GM18499 (cell line): ENCODE results near the gene SYPL1.
"Not testable (repeated sequence)": the region's sequence is repeated elsewhere in the genome, so short reads cannot be mapped to it uniquely, and the experiment has no call there.

Experiments
- ATAC-seq: cut with Tn5 transposase; IDR thresholded peaks from one replicate; pipeline ENCODE4 v1.9.1; 2021; ENCODE audit warnings: moderate number of reproducible peaks; ENCODE audit not compliant: insufficient read depth, unreplicated experiment

The SYPL1 gene

DNA sequence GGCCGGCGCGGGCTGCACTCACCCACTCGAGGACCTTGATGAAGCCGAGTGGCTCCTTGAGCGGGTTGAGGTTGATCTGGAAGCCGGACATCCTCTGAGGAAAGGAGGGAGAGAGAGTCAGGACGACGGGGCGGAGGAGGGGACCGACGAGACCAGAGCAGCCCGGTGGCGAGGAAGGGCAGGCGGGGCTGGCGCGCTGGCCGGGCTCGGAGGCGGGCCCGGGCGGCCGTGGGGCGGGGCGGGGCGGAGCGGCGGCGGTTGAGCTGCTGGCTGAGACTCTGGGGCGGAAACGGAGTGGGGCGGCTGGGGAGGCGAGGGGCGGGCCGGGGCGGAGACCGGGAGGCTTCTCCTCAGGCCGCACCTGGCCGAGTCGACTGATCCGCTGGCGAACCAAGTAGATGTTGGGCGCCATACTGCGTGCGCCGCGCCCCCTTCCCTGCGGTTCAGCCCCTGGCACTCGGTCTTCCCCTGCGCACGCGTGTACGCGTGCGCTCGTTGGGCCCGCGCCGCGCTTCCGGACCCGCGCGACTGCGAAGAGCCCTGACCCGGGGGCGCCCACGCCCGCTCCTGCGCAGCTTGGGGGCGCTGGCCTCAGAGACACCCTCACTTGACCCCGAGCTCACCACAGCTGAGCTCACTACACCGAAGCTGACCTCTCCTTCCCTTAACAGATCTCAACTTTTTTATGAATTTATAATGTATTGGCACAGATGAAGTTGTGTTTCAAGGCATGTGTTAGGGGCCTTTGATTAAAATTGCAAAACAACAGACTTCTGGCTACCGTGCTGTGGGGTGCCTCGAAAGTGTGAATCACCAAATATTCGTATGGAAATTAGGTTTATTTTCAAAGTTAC lies at the start of gene SYPL1:
SYPL1 (minus strand) TSS at position 195 of the 854 bp plus-strand sequence; CDS start at position 91, 104 bp downstream.
- peak; percentile 58 for ATAC-seq

DNA sequence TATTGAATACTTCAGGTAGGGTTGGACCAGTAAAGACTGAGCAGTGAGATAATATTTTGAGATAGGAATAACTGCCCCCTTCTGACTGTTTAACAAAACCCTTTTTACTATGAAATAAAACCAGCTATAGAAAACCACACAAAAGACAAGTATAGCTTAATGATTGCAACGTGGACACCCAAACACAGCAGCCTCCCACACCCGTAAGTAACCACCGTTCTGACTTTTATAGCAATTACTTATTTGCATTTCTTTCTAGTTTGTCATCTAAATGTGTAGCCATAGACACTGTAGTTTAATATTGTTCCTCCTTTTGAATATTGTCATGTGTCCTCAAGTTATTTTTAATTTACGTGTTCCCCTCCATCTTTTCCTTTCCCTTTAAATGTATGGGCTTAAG lies 42.9 kb upstream of the SYPL1 start:
- ATAC-seq, result no peak

DNA sequence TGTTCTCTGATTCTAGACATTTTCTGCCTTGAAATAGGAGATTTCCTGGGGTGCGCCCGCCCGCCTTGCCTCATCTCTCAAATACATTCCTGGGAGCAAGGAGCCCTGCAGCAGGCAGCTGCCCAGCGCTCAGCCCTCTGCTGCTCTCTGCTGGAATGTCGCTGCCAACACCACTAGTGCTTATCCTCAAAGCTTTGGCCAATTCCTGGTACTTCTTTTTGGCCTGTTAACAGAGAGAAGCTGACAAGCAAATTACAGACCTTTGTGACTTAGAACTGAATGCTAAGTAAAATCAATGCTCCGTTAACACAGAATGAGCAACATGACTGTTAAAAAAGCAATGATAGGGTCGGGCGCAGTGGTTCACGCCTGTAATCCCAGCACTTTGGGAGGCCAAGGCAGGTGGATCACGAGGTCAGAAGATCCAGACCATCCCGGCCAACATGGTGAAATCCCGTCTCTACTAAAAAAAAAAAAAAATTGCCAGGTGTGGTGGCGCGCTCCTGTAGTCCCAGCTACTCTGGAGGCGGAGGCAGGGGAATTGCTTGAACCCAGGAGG lies 41.9 kb upstream of the SYPL1 start:
- no peak for ATAC-seq

GRCh38 chr7:106152313-106152665 lies 40.2 kb upstream of the SYPL1 start:
- ATAC-seq, result no peak

DNA sequence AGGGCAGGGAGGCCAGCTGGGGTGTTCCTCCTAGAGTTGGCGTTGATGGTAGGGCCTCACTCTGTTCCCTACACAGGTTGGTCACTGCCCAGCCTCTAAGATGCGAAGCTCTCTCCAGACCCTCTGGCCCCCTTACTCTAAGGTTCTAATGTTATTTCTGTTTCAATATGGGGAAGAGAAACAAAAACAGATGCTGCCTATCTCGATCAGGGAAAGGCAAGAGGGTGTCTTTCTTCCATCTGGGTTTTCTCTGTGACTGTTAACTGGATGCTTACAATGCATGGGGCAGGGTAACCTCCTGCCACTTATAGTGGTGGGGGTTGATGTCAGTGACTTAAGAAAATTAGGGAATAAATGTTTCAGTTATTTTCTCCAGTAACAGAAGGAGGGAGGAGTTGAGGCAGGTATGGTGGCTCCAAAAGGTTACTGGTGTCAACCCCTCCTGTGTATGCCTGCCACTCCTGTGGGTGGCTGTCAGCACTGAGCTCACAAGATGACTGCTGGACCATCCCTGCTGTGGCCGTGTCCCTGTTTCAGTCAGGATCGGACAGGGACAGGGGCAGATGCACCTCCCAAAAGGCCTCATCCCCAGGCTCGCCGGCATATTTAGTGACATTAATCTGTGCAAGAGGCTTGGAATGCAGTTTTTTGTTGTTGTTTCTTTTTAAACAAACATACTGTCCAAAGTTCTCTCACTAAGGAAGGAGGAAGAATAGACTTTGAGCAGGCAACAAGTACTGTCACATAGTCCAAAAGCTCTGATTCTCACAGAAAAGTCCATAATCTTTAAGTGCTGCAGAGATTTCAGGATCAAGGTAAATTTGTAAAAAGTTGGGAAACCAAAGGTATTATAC lies 39.6 kb upstream of the SYPL1 start:
- no peak for ATAC-seq

DNA sequence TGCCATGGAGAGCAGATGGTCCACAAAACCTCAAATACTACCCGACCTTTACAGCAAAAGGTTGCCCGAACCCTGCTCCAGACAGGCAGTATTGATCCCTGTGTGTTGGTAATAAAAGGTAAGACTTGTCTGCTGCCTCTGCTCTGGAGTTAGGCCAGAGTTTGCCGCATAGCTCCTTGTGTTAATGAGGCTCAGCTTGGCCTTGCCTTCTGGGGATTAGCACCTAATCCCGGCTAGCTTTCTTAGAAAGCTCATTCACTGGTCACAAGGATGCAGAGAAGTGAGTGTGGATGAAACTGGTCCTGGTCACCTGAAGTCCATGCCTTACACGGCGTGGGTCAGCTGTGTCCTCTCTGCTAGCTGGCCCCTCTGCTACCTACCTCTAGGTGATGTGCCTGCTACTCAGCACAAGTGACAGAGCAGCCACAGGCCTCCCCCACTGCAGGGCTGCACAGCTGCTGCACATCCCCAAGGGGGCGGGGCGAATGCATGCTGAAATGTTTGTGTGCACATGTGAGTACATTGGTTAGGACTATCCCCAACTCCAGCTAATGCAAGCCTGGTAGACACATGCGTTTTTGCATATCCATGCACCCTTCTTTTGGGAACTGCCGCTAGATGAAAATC lies 31.7 kb upstream of the SYPL1 start:
- no peak for ATAC-seq

DNA sequence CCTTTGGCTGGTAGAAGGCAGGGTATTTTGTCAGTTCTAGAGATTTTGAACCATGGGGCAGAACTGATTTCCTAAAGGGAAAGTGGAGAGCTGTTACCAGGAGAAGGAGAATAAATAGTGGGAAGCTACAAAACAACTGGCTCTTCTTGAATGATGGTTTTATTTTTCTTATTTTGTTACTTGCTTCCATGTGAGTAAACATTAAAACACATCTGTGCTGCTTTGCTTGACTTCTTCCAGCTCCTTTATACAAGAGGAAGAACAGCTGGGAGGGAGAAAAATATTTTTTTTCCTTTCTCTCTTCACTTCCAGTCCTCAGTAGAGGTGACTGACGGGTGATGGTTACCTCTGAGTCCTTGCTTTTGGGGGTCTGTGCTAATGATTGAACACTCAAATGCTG lies 30.0 kb upstream of the SYPL1 start:
- ATAC-seq, result no peak

DNA sequence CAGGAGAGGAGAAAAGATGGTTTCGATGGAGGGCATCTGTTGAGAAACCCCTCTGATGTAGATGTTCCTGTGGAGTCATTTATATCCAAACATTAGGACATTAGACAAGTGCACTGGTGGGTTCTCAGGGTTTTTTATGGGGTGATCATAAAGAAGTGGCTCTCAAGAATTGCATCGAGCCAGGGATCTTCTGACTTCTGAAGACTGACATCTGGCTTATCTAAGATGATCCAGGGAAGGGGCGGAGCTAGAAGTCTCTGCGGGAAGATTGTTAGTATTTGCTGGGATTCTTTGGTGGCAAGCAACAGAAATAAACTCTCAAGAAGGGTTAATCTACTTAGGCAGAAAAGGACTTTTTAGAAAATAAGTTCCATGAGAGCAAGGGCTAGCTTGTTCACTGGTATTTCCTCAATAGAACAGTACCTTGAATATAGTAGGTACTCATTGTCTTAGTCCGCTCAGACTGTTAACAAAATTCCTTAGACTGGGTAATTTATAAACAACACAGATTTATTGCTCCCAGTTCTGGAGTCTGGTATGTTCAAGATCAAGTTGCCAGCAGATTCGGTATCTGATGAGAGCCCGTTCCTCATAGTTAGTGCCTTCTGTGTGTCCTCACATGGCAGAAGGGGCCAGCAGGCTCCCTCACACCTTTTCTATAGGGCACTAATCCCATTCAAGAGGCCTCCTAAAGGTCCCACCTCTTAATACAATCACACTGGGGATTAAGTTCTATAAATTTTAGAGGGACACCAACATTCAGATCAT lies 28.5 kb upstream of the SYPL1 start:
- ATAC-seq, result no peak

DNA sequence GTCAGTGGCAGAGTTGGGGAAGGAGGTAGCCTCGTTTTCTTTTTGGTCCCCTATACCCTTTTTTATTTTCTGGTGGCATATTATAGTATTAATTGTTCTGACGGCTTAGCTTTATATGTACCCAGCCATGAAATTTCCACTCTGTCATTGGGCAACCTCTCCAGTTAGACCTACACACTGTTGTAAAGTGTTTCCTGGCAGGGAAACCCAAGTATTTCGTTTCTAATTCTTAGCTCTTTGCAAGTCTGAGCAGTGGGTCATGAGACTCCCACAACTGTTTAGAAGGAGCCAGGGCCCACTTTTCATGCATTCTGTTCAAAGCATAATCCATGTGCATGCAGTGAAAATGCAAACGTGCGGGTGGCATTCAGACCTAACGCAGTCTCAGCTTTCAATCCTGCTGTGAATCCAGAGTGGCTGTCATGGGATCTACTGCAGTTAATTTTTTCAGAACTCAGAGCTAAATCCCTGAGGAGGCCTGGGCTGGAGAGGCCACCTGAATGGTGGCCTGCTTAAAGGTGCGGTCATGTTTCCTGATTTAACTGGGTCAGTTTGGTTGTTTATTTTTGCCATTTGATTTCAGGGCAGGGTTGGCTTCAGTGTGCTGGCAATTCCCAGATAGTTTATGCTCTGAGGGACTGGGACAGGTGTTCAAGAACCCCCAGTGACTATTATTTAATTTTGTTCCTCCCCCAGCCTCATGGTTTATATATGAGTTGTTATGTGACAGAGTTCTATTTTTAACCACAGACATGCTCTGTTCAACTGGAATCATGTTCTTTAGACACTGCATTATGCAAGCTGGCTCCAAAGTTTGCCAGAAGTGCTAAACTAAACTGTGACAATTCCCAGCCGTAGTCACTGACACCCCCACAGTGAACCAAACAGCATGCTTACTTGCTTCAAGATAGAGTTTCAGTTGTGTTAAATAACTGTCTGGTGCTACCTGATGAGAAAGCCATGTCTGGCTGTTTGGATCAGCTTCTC lies 27.4 kb upstream of the SYPL1 start:
- no peak for ATAC-seq

DNA sequence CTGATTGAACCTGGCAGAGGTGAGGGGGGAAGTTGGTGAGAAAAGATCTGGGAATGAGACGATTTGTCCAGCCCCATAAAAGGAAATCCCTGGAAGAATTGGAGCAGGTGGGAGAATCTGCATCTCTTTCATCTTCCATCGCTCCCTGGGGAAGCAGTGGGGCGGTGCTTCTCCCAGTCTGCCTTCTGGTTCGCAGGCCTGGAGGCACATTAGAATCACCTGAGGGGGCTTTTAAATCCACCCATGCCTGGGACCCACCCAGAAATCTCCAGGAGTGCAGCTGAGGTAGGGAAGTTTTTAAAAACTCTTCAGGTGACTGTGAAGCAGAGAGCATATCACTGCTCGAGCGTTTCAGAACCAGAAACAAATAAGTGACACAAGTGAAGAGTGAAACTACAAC lies 26.7 kb upstream of the SYPL1 start:
- ATAC-seq, result no peak

DNA sequence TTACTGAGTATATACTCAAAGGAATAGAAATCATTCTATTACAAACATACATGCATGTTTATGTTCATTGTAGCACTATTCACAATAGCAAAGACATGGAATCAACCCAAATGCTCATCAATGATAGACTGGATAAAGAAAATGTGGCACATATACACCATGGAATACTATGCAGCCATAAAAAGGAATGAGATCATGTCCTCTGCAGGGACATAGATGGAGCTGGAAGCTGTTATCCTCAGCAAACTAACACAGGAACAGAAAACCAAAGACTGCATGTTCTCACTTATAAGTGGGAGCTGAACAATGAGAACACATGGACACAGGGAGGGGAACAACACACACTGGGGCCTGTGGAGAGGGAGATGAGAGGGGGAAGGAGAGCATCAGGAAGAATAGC lies 26.1 kb upstream of the SYPL1 start:
- ATAC-seq, result not testable (repeated sequence)

GRCh38 chr7:106134241-106134640 lies 22.1 kb upstream of the SYPL1 start:
- ATAC-seq, result no peak

- ATAC-seq, result no peak
These were observed 17.2 kb upstream of the SYPL1 start for GRCh38 chr7:106129291-106129690.

- no peak for ATAC-seq
These were observed 16.7 kb upstream of the SYPL1 start for GRCh38 chr7:106128836-106129235.

- no peak for ATAC-seq
These were observed 16.1 kb upstream of the SYPL1 start for GRCh38 chr7:106127984-106128780.

DNA sequence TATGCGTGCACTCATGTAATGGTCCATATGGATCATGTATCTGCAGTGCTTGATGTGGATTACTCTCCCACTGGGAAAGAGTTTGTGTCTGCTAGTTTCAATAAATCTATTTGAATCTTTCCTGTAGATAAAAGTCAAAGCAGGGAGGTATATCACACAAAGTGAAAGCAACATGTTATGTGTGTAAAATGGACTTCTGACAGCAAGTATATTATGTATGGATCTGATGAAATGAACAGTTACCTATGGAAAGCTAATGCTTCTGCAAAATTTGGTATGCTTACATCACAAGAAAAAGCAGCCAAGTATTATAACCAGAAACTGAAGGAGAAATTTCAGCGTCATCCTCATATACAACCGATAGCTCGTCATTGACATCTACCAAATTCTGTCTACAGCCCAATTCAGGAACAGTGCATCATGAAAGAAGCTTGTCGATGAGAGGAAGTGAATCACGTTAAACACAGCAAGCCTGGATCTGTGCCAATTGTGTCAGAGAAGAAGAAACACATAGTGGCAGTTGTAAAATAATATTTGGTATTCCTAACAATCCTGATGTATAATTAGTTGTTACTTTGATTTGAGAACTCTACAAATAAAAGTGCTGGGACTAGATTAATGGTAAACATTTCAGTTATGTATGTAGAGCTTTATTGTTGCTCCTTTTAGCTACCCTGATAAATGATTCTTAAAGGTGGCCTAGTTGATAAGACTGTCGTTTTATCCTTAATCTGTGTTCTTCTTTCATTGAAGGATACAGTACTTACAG lies 14.2 kb upstream of the SYPL1 start:
- ATAC-seq, result no peak

DNA sequence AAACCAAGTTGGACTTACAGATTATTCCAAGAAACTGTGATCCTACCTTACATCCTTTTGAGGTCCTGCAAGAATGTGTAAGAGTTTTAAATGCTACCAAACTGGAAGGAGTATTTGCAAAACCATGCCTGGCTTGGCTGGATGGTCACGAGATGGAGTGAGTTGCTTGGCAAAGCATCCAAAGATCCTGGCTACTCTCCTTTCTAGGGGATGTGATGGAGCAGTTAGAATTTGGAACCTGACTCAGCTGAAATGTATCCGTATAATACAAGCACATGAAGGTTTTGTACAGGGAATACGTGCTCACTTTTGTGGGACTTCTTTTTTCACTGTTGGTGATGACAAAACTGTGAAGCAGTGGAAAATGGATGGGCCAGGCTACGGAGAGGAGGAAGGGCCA lies 13.3 kb upstream of the SYPL1 start:
- no peak for ATAC-seq
